ENCODE data around the gene MEAK7.

- no peak for TF ChIP-seq CTCF (IDR thresholded peaks at IDR 0.05)
- no peak for TF ChIP-seq ZFX (IDR thresholded peaks at IDR 0.05; ENCODE audit: borderline replicate concordance)
Observed at GRCh38 chr16:84477661-84478060, 26.8 kb downstream of the MEAK7 start.
